Measurements from ENCODE around the gene TAPBP.

DNA sequence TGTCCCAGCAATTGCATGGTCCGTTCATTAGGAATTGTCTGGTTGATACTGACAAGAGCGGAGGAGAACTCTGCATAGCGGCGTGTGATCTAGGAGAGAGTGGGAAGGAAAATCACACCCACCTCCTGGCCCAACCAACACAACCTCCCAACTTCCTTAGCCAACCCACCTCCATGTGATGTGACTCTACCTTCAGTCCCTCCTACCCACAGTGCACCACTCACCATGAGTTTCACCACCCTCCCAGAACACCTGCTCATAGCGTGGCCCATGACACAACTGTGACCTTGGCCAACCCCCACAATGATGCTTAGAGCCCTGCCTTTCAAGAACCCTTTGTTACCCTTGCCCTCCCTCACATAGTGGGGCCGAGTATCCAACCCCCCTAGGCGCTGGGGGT is 49.9 kb downstream of the TAPBP start:
- TF ChIP-seq, protein P1, sequence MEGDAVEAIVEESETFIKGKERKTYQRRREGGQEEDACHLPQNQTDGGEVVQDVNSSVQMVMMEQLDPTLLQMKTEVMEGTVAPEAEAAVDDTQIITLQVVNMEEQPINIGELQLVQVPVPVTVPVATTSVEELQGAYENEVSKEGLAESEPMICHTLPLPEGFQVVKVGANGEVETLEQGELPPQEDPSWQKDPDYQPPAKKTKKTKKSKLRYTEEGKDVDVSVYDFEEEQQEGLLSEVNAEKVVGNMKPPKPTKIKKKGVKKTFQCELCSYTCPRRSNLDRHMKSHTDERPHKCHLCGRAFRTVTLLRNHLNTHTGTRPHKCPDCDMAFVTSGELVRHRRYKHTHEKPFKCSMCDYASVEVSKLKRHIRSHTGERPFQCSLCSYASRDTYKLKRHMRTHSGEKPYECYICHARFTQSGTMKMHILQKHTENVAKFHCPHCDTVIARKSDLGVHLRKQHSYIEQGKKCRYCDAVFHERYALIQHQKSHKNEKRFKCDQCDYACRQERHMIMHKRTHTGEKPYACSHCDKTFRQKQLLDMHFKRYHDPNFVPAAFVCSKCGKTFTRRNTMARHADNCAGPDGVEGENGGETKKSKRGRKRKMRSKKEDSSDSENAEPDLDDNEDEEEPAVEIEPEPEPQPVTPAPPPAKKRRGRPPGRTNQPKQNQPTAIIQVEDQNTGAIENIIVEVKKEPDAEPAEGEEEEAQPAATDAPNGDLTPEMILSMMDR (conservative IDR thresholded peaks at IDR 0.05; ENCODE audit: low read depth, low read length), result no peak
- no peak for TF ChIP-seq EZH2phosphoT487 (IDR thresholded peaks at IDR 0.05; ENCODE audit: borderline replicate concordance, low read length)
- TF ChIP-seq EZH2 (IDR thresholded peaks at IDR 0.05; ENCODE audit: low read length, unreplicated experiment), result no peak
